Naive thymus-derived CD4-positive, alpha-beta T cell (primary cell): Measurements from ENCODE around the gene CCDC91. TPM values are rescaled to one million over a fixed set of nuclear protein-coding genes. Genes with fewer than 3 reads are reported as not detected.

Experiments used
- ATAC-seq: fragments of 150-1000 bp; cut with Tn5 transposase; 2 replicates; pipeline ENCODE4 v1.10.0; 2021; ENCODE audit warnings: mild to moderate bottlenecking, moderate library complexity
- CTCF ChIA-PET: fragments of 350-600 bp; sonication (Branson Sonifier 250); formaldehyde crosslinking; loops from one replicate; lab custom pipeline; 2021; ENCODE audit warnings: antibody characterized with exemption; lab: Charles Lee
- POLR2A ChIA-PET: fragments of 350-600 bp; sonication (Branson Sonifier 250); formaldehyde crosslinking; loops from one replicate; lab custom pipeline; 2021; ENCODE audit warnings: antibody characterized with exemption, inconsistent platforms; lab: Charles Lee
- DNase-seq, 9 donors: peaks; one replicate each; pipeline versions ENCODE4 v3.0.0 to v3.0.0-alpha.2; 2020 to 2022; ENCODE audit warnings: mixed read lengths in 1 of 9
- H3K27ac ChIP-seq: one replicate; pipeline ENCODE4 v1.7.0; 2013; ENCODE audit warnings: mild to moderate bottlenecking, low read depth, low read length, moderate library complexity
- H3K27me3 ChIP-seq, 2 donors: one replicate each; pipeline ENCODE4 v1.7.0; 2013; ENCODE audit warnings: low read length in 2 of 2, mild to moderate bottlenecking in 2 of 2, moderate library complexity in 2 of 2; ENCODE audit not compliant: control insufficient read depth in 2 of 2, insufficient read depth in 2 of 2
- H3K36me3 ChIP-seq, 3 experiments: 1 replicate in 2 of 3; 2 replicates in 1 of 3; pipeline ENCODE4 v1.7.0; 2013; ENCODE audit warnings: low read length in 3 of 3, mild to moderate bottlenecking in 3 of 3, moderate library complexity in 1 of 3; ENCODE audit not compliant: insufficient read depth in 3 of 3, control insufficient read depth in 2 of 3
- H3K4me1 ChIP-seq, 2 donors: one replicate each; pipeline ENCODE4 v1.7.0; 2013; ENCODE audit warnings: low read length in 2 of 2, mild to moderate bottlenecking in 2 of 2, moderate library complexity in 1 of 2; ENCODE audit not compliant: control insufficient read depth in 2 of 2, insufficient read depth in 2 of 2
- H3K4me3 ChIP-seq: 2 replicates; pipeline ENCODE4 v1.7.0; 2013; ENCODE audit warnings: mild to moderate bottlenecking, low read length
- H3K9me3 ChIP-seq, 3 experiments: 1 replicate in 2 of 3; 2 replicates in 1 of 3; pipeline ENCODE4 v1.7.0; 2013; ENCODE audit warnings: low read length in 3 of 3; ENCODE audit not compliant: control insufficient read depth in 2 of 3
- H3K27ac Mint-ChIP-seq, 9 donors: one replicate each; pipeline ENCODE4 v1.8.0; 2020 to 2022; ENCODE audit warnings: mixed read lengths in 9 of 9, mild to moderate bottlenecking in 8 of 9, moderate library complexity in 5 of 9, inconsistent platforms in 2 of 9
- H3K27me3 Mint-ChIP-seq, 5 donors: one replicate each; pipeline ENCODE4 v1.8.0; 2021 to 2022; ENCODE audit warnings: mixed read lengths in 5 of 5, mild to moderate bottlenecking in 1 of 5
- H3K36me3 Mint-ChIP-seq, 5 donors: one replicate each; pipeline ENCODE4 v1.8.0; 2020 to 2022; ENCODE audit warnings: mixed read lengths in 5 of 5, mild to moderate bottlenecking in 3 of 5, inconsistent platforms in 1 of 5
- H3K4me1 Mint-ChIP-seq, 7 donors: one replicate each; pipeline ENCODE4 v1.8.0; 2020 to 2022; ENCODE audit warnings: mixed read lengths in 7 of 7, mild to moderate bottlenecking in 3 of 7, inconsistent platforms in 1 of 7
- H3K4me3 Mint-ChIP-seq, 10 donors: one replicate each; pipeline ENCODE4 v1.8.0; 2020 to 2022; ENCODE audit warnings: mild to moderate bottlenecking in 10 of 10, mixed read lengths in 10 of 10, moderate library complexity in 6 of 10, inconsistent platforms in 2 of 10
- H3K9me3 Mint-ChIP-seq, 11 donors: one replicate each; pipeline ENCODE4 v1.8.0; 2020 to 2022; ENCODE audit warnings: mixed read lengths in 11 of 11, mild to moderate bottlenecking in 4 of 11, inconsistent platforms in 1 of 11, moderate library complexity in 1 of 11
- intact Hi-C, 2 donors: fragments of 100-400 bp; cut with micrococcal nuclease; formaldehyde crosslinking; loops; one replicate each; pipeline ENCODE4 v1.15.1; 2023
- polyA plus RNA-seq, 2 donors: library from polyadenylated mRNA; unstranded; fragments of 300-500 nt; fragmentation: Illumina TruSeq; gene quantifications; one replicate each; pipeline ENCODE4 v1.2.3, GENCODE V29; 2021
- total RNA-seq, 6 experiments: library from RNA in 5 of 6; stranded (reverse) in 5 of 6; gene quantifications; 1 replicate in 5 of 6; 2 replicates in 1 of 6; pipeline ENCODE4 v1.2.3 and lab custom pipeline; 2021 to 2026

Gene CCDC91
- total and polyA plus RNA-seq, 7 experiments from 2014 or later, result 20.2 to 105 (median 78.0) TPM

DNA sequence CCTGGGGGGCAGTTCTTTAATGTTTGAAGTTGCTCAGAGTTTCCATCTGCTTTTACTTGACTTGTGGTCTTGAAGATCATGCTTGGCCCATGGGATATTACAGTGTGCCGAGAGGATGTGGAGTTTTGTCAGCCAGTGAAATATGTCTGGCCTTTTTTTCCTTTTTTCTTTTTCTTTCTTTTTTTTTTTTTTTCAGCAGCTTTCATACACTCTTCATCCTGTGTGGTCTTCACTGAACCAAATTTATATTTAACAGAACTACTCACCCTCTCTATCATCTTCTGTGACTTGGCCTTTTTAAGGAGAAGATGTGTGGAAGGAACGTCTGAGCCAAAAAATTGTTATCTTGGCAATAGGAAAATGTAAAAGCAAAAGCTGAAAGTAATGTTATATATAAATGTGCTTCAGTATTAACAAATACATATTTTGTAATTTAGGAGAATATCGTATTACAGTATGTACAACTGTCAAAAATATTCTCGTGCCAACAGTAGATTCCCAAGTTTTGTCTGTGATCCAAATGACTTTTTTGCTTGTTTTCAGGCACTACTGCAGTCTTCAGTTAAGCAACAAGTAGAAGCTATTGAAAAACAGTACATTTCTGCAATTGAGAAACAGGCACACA is 200.6 kb downstream of the CCDC91 start:
- Mint-ChIP-seq H3K36me3 (peaks cover 10 to 87% (median 74%) of the 10 kb centered on the region in 5 donors), H3K9me3 (peaks cover 0 to 5% (median 1%) of the 10 kb centered on the region in 11 donors), H3K4me1 (peaks cover 0 to 7% (median 0%) of the 10 kb centered on the region in 7 donors), H3K4me3 (no peak overlapping the region), H3K27me3 (no peaks in the 10 kb centered on the region), H3K27ac (no peak overlapping the region)
- ATAC-seq, result no peak
- Histone ChIP-seq H3K36me3 (peaks cover 0 to 27% (median 4%) of the 10 kb centered on the region in 3 experiments), H3K4me1 (no peaks in the 10 kb centered on the region), H3K9me3 (no peaks in the 10 kb centered on the region), H3K27me3 (no peaks in the 10 kb centered on the region), H3K4me3 (no peak overlapping the region), H3K27ac (no peak overlapping the region)
- ChIA-PET POLR2A (no interaction called here), CTCF (no interaction called here)
- intact Hi-C loops, result no loop called here
- no peak for DNase-seq

DNA sequence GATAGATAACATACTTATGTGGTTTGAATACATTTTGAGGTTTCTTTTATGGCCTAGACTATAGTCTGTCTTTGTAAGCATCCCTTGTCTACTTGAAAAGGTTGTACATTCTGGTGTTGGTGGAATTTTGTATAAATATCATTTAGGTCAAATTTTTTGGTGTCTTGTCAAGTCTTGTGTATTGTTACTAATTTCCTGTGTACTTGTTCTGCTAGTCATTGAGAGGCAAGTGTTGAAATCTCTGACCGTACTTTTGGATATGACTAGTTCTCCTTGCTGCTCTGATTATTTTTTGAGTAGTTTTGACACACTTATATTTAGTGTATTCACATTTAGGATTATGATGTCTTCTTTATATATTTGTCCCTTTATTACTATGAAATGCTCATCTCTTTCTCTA is 219.6 kb downstream of the CCDC91 start:
- POLR2A ChIA-PET, result no interaction called here
- Histone ChIP-seq H3K4me3 (no peak overlapping the region), H3K9me3 (no peaks in the 10 kb centered on the region), H3K27ac (no peak overlapping the region), H3K36me3 (peaks cover 0 to 16% (median 0%) of the 10 kb centered on the region in 3 experiments), H3K27me3 (no peaks in the 10 kb centered on the region), H3K4me1 (no peaks in the 10 kb centered on the region)
- Mint-ChIP-seq H3K4me1 (peaks cover 0 to 9% (median 0%) of the 10 kb centered on the region in 7 donors), H3K27me3 (no peaks in the 10 kb centered on the region), H3K27ac (no peak overlapping the region), H3K4me3 (no peak overlapping the region), H3K9me3 (peaks cover 0 to 12% (median 0%) of the 10 kb centered on the region in 11 donors), H3K36me3 (peaks cover 13 to 79% (median 68%) of the 10 kb centered on the region in 5 donors)
- ATAC-seq (no peak), DNase-seq (no peak)
- CTCF ChIA-PET, result no interaction called here
- intact Hi-C loops, result no loop called here

GRCh38 chr12:28413460-28414109 is 223.3 kb downstream of the CCDC91 start:
- ChIA-PET POLR2A (no interaction called here), CTCF (interaction anchor here (1.0 kb wide), 1 partner anchor 17 kb away, joined by 3 read pairs; no protein-coding TSS in a partner anchor)
- Mint-ChIP-seq H3K4me3 (no peak overlapping the region), H3K9me3 (peaks cover 0 to 2% (median 0%) of the 10 kb centered on the region in 11 donors), H3K27me3 (no peaks in the 10 kb centered on the region), H3K27ac (no peak overlapping the region), H3K4me1 (no peaks in the 10 kb centered on the region), H3K36me3 (peaks cover 4 to 64% (median 53%) of the 10 kb centered on the region in 5 donors)
- H3K27me3 ChIP-seq, result no peaks in the 10 kb centered on the region
- H3K9me3 ChIP-seq, result no peaks in the 10 kb centered on the region
- H3K27ac ChIP-seq, result no peak overlapping the region
- intact Hi-C loops, result no loop called here
- DNase-seq, result no peak
- peaks cover 0 to 16% (median 0%) of the 10 kb centered on the region in 3 experiments for H3K36me3 ChIP-seq
- H3K4me3 ChIP-seq, result no peak overlapping the region
- H3K4me1 ChIP-seq, result no peaks in the 10 kb centered on the region
- ATAC-seq, result no peak

GRCh38 chr12:28415755-28416154 is 225.5 kb downstream of the CCDC91 start:
- Histone ChIP-seq H3K4me3 (no peak overlapping the region), H3K4me1 (no peaks in the 10 kb centered on the region), H3K9me3 (no peaks in the 10 kb centered on the region), H3K27ac (no peak overlapping the region), H3K27me3 (no peaks in the 10 kb centered on the region), H3K36me3 (peaks cover 0 to 16% (median 0%) of the 10 kb centered on the region in 3 experiments)
- ChIA-PET POLR2A (no interaction called here), CTCF (no interaction called here)
- H3K27me3 Mint-ChIP-seq, result no peaks in the 10 kb centered on the region
- H3K4me1 Mint-ChIP-seq, result no peaks in the 10 kb centered on the region
- DNase-seq (no peak), ATAC-seq (no peak)
- peaks cover 0 to 2% (median 0%) of the 10 kb centered on the region in 11 donors for H3K9me3 Mint-ChIP-seq
- no peak overlapping the region for H3K27ac Mint-ChIP-seq
- peaks cover 4 to 72% (median 63%) of the 10 kb centered on the region in 5 donors for H3K36me3 Mint-ChIP-seq
- no peak overlapping the region for H3K4me3 Mint-ChIP-seq
- intact Hi-C loops, result no loop called here

DNA sequence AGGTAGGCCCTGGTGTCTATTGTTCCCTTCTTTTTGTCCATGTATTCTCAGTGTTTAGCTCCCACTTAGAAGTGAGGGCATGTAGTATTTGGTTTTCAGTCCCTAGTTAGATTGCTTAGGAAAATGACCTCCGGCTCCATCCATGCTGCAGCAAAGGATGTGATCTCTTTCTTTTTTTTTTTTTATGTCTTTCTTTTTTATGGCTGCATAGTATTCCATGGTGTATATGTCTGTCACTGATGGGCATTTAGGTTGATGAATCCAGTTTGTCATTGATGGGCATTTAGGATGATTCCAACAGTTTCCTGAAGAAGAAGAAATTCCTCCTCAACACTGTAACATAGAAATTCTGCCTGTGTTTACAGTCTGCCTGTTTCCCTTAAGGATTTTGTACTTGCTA is 231.1 kb downstream of the CCDC91 start:
- ChIA-PET POLR2A (no interaction called here), CTCF (no interaction called here)
- H3K4me3 Mint-ChIP-seq, result no peak overlapping the region
- H3K27ac Mint-ChIP-seq, result peak overlapping the region in 1 of 9 donors; percentile 69
- no peak for DNase-seq
- no peak for ATAC-seq
- H3K9me3 Mint-ChIP-seq, result peaks cover 0 to 8% (median 1%) of the 10 kb centered on the region in 11 donors
- Histone ChIP-seq H3K36me3 (no peaks in the 10 kb centered on the region), H3K27me3 (no peaks in the 10 kb centered on the region), H3K4me1 (no peaks in the 10 kb centered on the region), H3K9me3 (no peaks in the 10 kb centered on the region), H3K27ac (no peak overlapping the region), H3K4me3 (no peak overlapping the region)
- intact Hi-C loops, result no loop called here
- no peaks in the 10 kb centered on the region for H3K27me3 Mint-ChIP-seq
- H3K4me1 Mint-ChIP-seq, result peaks cover 0 to 9% (median 5%) of the 10 kb centered on the region in 7 donors
- H3K36me3 Mint-ChIP-seq, result peaks cover 0 to 65% (median 41%) of the 10 kb centered on the region in 5 donors

- DNase-seq (no peak), ATAC-seq (no peak)
- Mint-ChIP-seq H3K9me3 (peaks cover 0 to 8% (median 1%) of the 10 kb centered on the region in 11 donors), H3K4me3 (no peak overlapping the region), H3K27me3 (no peaks in the 10 kb centered on the region), H3K36me3 (peaks cover 1 to 58% (median 32%) of the 10 kb centered on the region in 5 donors), H3K27ac (peak overlapping the region in 1 of 9 donors; percentile 31), H3K4me1 (peaks cover 0 to 13% (median 6%) of the 10 kb centered on the region in 7 donors)
- intact Hi-C loops, result loop anchor here in 1 of 2 donors (2.0 kb wide), 1 partner anchor 14 kb away; no protein-coding TSS in a partner anchor
- Histone ChIP-seq H3K36me3 (no peaks in the 10 kb centered on the region), H3K27ac (no peak overlapping the region), H3K27me3 (no peaks in the 10 kb centered on the region), H3K4me3 (no peak overlapping the region), H3K9me3 (no peaks in the 10 kb centered on the region), H3K4me1 (no peaks in the 10 kb centered on the region)
- POLR2A ChIA-PET, result no interaction called here
- CTCF ChIA-PET, result interaction anchor here (0.5 kb wide), 1 partner anchor 1085 kb away, joined by 6 read pairs; no protein-coding TSS in a partner anchor
Measured at GRCh38 chr12:28424965-28425364, 234.7 kb downstream of the CCDC91 start.
